Pulmonary artery endothelial cell (primary cell): ENCODE data around the gene MCMBP. TPM values are rescaled to one million over a fixed set of nuclear protein-coding genes. Genes with fewer than 3 reads are reported as not detected.
"Not testable (repeated sequence)": the region's sequence is repeated elsewhere in the genome, so short reads cannot be mapped to it uniquely, and the experiment has no call there.

Experiments used
- DNase-seq: peaks from one replicate; pipeline ENCODE4 v3.0.0-alpha.2; 2011; ENCODE audit warnings: low read depth, low spot score
- total RNA-seq: library from RNA; depleted of rRNA; stranded (reverse); fragments of >200 nt; gene quantifications from 2 replicates; pipeline ENCODE4 v1.2.3, GENCODE V29; 2014

Gene MCMBP
- total RNA-seq, 1 donor from 2014 or later: 84.3 TPM

- not testable (repeated sequence) for DNase-seq
Measured at GRCh38 chr10:119883901-119884611, 11.4 kb upstream of the MCMBP start.

GRCh38 chr10:119878524-119878923 lies 5.9 kb upstream of the MCMBP start:
- no peak for DNase-seq

- peak; percentile 45 for DNase-seq
Measured at GRCh38 chr10:119872860-119873681, 428 bp upstream of the MCMBP start.

GRCh38 chr10:119871881-119872609 lies 598 bp downstream of the MCMBP start:
- no peak for DNase-seq

GRCh38 chr10:119869398-119869797 lies 3.2 kb downstream of the MCMBP start:
- DNase-seq: not testable (repeated sequence)

GRCh38 chr10:119867317-119867716 lies 5.3 kb downstream of the MCMBP start:
- no peak for DNase-seq

GRCh38 chr10:119865699-119866240 lies 6.9 kb downstream of the MCMBP start:
- no peak for DNase-seq

GRCh38 chr10:119863951-119864565 lies 8.6 kb downstream of the MCMBP start:
- no peak for DNase-seq

GRCh38 chr10:119862524-119862923 lies 10.1 kb downstream of the MCMBP start:
- no peak for DNase-seq

- DNase-seq: no peak
Measured at GRCh38 chr10:119860866-119861607, 11.6 kb downstream of the MCMBP start.

GRCh38 chr10:119859420-119860258 lies 13.0 kb downstream of the MCMBP start:
- DNase-seq: no peak

- no peak for DNase-seq
Measured at GRCh38 chr10:119858063-119858462, 14.6 kb downstream of the MCMBP start.

- DNase-seq: no peak
Measured at GRCh38 chr10:119853574-119853973, 19.1 kb downstream of the MCMBP start.

- no peak for DNase-seq
Measured at GRCh38 chr10:119852822-119853221, 19.8 kb downstream of the MCMBP start.

- no peak for DNase-seq
Measured at GRCh38 chr10:119852277-119852676, 20.4 kb downstream of the MCMBP start.

- DNase-seq: no peak
Measured at GRCh38 chr10:119849944-119850343, 22.7 kb downstream of the MCMBP start.

GRCh38 chr10:119849031-119849789 lies 23.4 kb downstream of the MCMBP start:
- no peak for DNase-seq

- no peak for DNase-seq
Measured at GRCh38 chr10:119845656-119846055, 27.0 kb downstream of the MCMBP start.

GRCh38 chr10:119834188-119834587 lies 38.5 kb downstream of the MCMBP start:
- DNase-seq: no peak
